ENCODE measurements around the gene FILIP1.

Gene FILIP1

DNA sequence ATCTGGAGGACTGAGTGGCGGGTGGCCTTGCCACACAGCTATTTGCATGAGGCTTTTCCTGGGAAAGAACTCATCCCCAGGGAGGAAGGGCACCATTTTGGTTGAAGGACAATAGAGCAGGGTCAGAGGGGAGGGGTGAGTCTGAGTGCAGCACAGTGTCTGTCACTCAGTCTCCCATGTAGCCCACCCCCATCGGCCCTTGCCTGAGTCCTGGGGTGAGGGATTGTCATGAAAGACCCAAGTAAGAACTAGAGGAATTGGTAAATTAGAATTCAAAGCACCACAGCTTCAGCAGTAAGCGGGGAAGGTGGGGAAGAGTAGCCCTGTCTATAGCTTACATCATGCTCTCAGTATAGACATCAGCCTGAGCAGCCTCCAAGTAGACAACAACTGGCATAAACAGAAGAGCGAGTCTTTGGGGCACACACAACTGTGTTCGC lies 118.6 kb downstream of the FILIP1 start:
- no peak for DNase-seq

- no peak for DNase-seq
Observed at GRCh38 chr6:75372884-75373283, 120.7 kb downstream of the FILIP1 start.

DNA sequence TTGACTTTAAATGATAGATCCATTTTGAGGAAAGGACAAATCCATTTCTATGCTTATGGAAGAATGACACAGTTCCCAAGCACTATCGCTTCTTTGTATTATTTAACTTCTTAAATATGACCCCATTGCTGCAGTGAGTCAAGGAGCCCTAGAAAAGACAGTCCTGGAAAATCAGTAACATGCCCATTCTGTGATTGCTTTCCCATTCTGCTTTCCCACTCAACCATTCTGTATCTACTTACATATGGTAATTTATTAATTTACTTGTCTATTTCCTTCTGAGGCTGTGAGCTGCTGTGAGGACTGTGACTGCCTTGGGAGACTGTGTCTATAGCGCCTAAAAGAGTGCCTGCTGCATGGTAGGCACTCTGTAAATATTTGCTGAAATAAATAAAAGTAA lies 123.6 kb downstream of the FILIP1 start:
- no peak for DNase-seq

GRCh38 chr6:75368864-75369402 lies 124.7 kb downstream of the FILIP1 start:
- no peak for DNase-seq

DNA sequence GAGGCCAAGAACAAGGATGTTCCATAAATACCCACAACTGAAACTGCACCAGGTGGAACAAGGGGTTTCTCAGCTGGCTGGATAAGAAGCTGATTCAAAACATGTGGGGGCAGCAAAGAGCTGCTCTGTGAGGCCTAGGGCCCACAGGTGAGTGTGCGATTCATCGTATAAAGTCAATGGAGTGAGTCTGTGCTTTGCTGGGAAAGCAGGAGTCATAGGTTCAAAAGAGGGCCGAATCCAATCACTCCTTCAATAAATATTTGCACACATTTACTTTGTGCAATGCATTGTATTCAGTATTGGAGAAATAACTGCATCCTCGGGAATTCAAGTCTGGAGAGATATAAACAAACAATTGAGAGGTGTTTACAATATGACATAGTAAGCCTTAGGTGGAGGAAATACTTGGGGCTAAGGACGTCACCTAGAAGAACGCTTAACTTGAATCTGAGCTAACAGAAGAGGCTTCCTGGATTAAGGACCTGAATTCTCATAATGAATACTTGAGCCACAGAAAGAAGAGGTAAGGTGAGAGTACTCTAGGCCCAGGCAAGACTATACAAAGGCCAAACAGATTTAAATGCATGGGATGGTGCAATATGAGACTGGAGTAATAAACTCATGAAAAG lies 125.3 kb downstream of the FILIP1 start:
- no peak for DNase-seq

DNA sequence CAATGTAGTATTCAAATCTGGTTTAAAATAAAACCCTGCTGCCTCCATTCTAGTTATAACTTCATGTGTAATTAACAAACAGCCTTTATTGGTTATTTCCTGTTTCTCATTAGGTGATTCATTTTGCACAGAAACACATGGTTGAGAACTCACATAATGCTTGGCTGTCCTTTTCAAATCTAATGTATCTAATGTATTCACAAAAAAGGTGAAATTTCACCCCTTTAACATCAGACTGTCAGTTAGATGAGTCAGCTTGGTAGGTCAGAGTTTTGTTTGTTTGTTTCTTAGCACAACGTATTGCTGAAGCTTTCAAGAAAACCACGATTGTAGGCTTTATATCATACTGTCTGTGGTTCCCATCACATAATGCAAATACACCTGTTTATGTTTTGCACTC lies 130.3 kb downstream of the FILIP1 start:
- no peak for DNase-seq

DNA sequence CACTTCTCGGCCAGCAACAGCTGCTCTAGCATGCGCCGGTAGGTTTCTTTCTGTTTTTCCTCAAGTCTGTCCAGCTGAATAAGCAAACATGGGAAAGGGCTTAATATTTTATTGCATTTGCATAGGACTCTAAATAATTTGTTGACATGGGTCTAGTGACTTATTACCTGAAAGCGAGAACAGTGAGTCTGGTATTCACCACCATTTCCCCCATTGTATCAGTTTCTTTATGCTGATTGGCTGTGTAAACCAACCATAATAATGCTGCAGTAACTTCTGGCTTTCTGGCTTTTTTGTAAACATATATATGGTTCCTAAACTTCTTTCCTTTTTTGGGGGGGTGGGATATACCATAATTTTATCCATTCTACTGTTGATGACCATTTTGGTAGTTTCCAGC lies 140.0 kb downstream of the FILIP1 start:
- no peak for DNase-seq

GRCh38 chr6:75351570-75351969 lies 142.0 kb downstream of the FILIP1 start:
- no peak for DNase-seq

GRCh38 chr6:75350808-75351207 lies 142.8 kb downstream of the FILIP1 start:
- DNase-seq, result no peak

DNA sequence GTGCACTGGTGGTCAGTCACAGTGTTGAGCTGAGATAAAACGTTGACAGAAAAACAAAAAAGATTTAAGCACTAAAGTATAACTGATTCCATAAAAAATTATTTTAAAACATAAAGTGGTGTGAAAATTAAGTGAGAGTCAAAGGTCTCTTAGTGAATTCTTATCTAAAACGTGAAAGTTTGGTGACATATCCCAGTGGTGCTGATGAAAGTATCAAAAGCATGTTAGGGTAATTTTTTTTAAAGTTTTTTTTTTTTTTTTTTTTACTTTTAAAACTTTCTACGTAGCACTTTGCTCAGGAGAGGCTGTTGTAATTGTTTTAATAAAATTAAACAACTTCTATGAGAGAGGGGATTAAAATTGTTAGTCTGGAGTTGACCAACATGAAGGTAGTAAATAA lies 143.4 kb downstream of the FILIP1 start:
- no peak for DNase-seq

DNA sequence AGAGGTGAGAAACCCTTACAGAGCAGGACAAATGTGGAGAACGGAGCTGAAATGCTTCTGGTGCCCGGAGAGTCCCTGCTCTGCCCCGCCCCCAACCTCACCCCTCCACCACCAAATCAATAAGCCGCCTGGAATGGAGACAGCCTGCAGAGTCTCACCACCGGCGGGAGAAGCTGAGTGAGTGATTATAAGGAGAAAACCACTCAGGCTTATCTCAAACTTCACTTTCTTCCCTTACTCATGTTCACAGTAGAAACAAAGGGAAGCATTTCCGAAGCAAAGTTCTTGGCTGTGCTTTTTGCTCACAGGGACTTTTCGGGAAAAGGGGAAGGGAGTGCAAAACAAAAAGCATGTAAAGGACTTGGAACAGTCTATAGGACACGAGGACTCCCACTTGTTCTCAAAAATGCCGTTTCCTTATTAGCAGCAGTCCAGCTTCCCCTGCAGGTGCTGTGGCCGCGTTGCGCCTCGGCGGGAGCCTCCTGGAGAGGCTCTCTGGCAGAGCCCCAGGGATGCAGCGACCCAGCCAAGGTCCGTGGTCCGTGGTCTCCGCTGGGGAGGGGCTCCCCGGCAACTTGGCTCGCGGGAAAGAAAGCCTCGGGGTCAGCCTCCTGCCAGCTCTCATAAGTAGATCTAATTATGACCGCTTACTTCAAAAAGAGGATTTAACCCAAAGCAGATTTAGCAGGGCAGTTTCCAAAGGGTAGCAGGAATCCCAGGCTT lies 144.2 kb downstream of the FILIP1 start:
- no peak for DNase-seq

- DNase-seq, result no peak
Observed at GRCh38 chr6:75348882-75349261, 144.7 kb downstream of the FILIP1 start.

GRCh38 chr6:75347898-75348610 lies 145.5 kb downstream of the FILIP1 start:
- peak; percentile 20 for DNase-seq

- no peak for DNase-seq
Observed at GRCh38 chr6:75345413-75345812, 148.2 kb downstream of the FILIP1 start.

GRCh38 chr6:75344455-75344854 lies 149.1 kb downstream of the FILIP1 start:
- DNase-seq, result no peak

DNA sequence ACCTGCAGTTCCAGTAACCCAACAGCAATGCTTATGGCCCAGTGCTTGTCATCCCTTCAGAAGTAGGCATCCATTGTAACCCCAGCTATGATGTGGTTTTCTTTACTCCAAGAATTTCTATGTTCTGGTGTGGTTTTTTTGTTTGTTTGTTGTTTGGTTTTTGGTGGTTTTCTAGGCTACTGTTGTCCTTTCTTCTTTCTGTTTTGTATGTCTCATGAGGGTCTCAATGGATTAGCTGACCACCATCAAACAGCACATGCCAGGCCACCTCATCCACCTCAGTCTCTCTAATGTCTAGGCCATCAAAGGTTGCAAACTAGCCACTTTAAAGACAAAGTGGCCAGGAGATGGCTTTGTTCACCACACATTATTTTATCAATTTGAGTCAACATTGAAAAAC lies 149.6 kb downstream of the FILIP1 start:
- no peak for DNase-seq

GRCh38 chr6:75337835-75338580 lies 155.6 kb downstream of the FILIP1 start:
- DNase-seq, result no peak

GRCh38 chr6:75334266-75335040 lies 159.1 kb downstream of the FILIP1 start:
- no peak for DNase-seq

DNA sequence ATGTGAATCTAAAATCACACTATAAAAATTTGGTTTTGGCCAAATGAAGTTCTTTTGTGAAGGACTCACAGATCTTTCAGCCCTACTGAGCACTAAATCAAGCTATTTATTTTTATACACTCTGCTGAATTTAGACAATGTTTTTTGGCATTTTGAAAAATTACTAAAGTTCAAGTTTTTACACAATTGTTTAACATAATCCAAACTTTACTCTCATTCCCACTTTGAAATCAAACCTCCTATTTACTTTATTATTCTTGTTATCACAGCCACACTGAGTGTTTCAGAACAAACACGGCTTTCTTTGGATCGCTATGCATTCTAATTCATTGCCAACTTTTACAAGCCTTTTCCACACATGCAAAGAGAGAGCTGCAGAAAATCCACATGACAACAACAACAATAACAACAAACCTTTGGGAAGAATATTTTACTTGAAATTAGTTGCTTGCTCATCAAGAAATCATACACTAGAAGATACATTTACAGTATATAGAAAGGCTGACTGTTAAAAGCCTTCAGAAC lies 159.9 kb downstream of the FILIP1 start:
- no peak for DNase-seq

GRCh38 chr6:75331151-75331550 lies 162.4 kb downstream of the FILIP1 start:
- no peak for DNase-seq

DNA sequence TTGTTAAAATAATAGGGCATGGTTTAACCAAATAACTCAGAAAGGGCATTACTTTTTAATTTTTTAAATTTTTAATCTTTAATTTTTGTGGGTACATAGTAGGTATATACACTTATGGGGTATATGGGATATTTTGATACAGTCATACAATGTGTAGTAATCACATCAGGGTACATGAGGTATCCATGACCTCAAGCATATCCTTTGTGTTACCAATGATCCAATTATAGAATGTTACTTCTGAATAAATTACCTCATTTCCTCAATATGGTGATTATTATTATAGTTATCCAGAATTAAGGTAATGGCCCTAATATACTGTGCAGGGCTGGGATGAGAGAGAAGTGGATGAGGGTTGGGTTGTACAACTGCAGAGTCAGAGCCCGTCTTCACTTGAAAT lies 163.9 kb downstream of the FILIP1 start:
- no peak for DNase-seq

GRCh38 chr6:75327807-75328206 lies 165.8 kb downstream of the FILIP1 start:
- no peak for DNase-seq
